Measurements from ENCODE around the gene OR4F3.
"Not testable (repeated sequence)": the region's sequence is repeated elsewhere in the genome, so short reads cannot be mapped to it uniquely, and the experiment has no call there.

The OR4F3 gene

GRCh38 chr5:181366968-181367367 lies at the start of gene OR4F3:
OR4F3 (plus strand) TSS chr5:181367268.
- not testable (repeated sequence) for DNase-seq
